H1 (cell line): ENCODE data around the gene PCDHGA3. TPM values are rescaled to one million over a fixed set of nuclear protein-coding genes. Genes with fewer than 3 reads are reported as not detected.

Experiments
- CTCF ChIA-PET: fragments of 300-600 bp; sonication (Branson Sonifier 250); formaldehyde crosslinking; loops from one replicate; lab custom pipeline; 2021; ENCODE audit not compliant: partially characterized antibody; lab: Charles Lee
- POLR2A ChIA-PET: fragments of 300-600 bp; sonication (Branson Sonifier 250); formaldehyde crosslinking; loops from one replicate; lab custom pipeline; 2021; ENCODE audit warnings: inconsistent platforms; ENCODE audit not compliant: partially characterized antibody; lab: Charles Lee
- DNase-seq, 2 experiments: peaks; one replicate each; pipeline versions ENCODE4 v3.0.0 to v3.0.0-alpha.2; 2010 to 2022; ENCODE audit warnings: low spot score in 2 of 2, low read depth in 1 of 2, mixed read lengths in 1 of 2
- FAIRE-seq: peaks from 2 replicates; lab custom pipeline; 2011; peaks lifted over from hg19 to GRCh38; lab: Jason Lieb, UNC
- H2AFZ ChIP-seq: 2 replicates; pipeline ENCODE4 v1.8.1; 2012; ENCODE audit warnings: low read length, inconsistent platforms
- H2AK5ac ChIP-seq: 2 replicates; pipeline ENCODE4 v1.6.1; 2013; ENCODE audit warnings: low read depth, low read length
- H2BK120ac ChIP-seq: replicated peaks from 2 replicates; pipeline ENCODE3; 2013; ENCODE audit warnings: low read depth, low read length, inconsistent platforms
- H2BK12ac ChIP-seq: 2 replicates; pipeline ENCODE4 v1.6.1; 2013; ENCODE audit warnings: low read depth, low read length
- H2BK15ac ChIP-seq: 2 replicates; pipeline ENCODE4 v1.6.1; 2013; ENCODE audit warnings: low read length
- H2BK20ac ChIP-seq: 2 replicates; pipeline ENCODE4 v1.6.1; 2013; ENCODE audit warnings: low read length
- H2BK5ac ChIP-seq: 2 replicates; pipeline ENCODE4 v1.6.1; 2013; ENCODE audit warnings: low read depth, low read length
- H3K14ac ChIP-seq: 2 replicates; pipeline ENCODE4 v1.6.1; 2013; ENCODE audit warnings: inconsistent platforms; ENCODE audit not compliant: insufficient read length
- H3K18ac ChIP-seq: 2 replicates; pipeline ENCODE4 v1.6.1; 2013; ENCODE audit warnings: low read length; ENCODE audit errors: extremely low read depth
- H3K23ac ChIP-seq: 2 replicates; pipeline ENCODE4 v1.6.1; 2013; ENCODE audit warnings: inconsistent platforms; ENCODE audit not compliant: insufficient read length
- H3K23me2 ChIP-seq: 2 replicates; pipeline ENCODE4 v1.6.1; 2013; ENCODE audit warnings: low read depth, low read length
- H3K27ac ChIP-seq: 2 replicates; pipeline ENCODE4 v1.6.1; 2011; ENCODE audit warnings: low read depth, low read length, inconsistent platforms
- H3K27me3 ChIP-seq, 4 experiments: replicated peaks in 1 of 4; 1 replicate in 1 of 4; 2 replicates in 3 of 4; pipeline versions ENCODE4 v1.6.1 to v1.8.1; 2011 to 2013; ENCODE audit warnings: low read length in 3 of 4, mild to moderate bottlenecking in 3 of 4, inconsistent platforms in 2 of 4, mixed read lengths in 2 of 4, moderate library complexity in 1 of 4; ENCODE audit not compliant: control insufficient read depth in 3 of 4, insufficient read depth in 3 of 4; ENCODE audit errors: extremely low read depth in 1 of 4
- H3K36me3 ChIP-seq, 4 experiments: 2 replicates each; pipeline versions ENCODE4 v1.6.1 to v1.8.1; 2011 to 2013; ENCODE audit warnings: mild to moderate bottlenecking in 4 of 4, low read length in 3 of 4, moderate library complexity in 2 of 4, control low read depth in 1 of 4, inconsistent platforms in 1 of 4; ENCODE audit not compliant: insufficient read depth in 4 of 4, control insufficient read depth in 2 of 4
- H3K4ac ChIP-seq: replicated peaks from 2 replicates; pipeline ENCODE3; 2013; ENCODE audit warnings: low read length, low read depth, mixed read lengths, inconsistent platforms; ENCODE audit not compliant: insufficient read length
- H3K4me1 ChIP-seq, 4 experiments: replicated peaks in 1 of 4; 1 replicate in 1 of 4; 2 replicates in 3 of 4; pipeline versions ENCODE4 v1.6.1 to v1.8.1; 2011 to 2013; ENCODE audit warnings: low read length in 3 of 4, inconsistent platforms in 2 of 4, mixed read lengths in 1 of 4; ENCODE audit not compliant: insufficient read depth in 4 of 4, control insufficient read depth in 3 of 4
- H3K4me2 ChIP-seq, 2 experiments: 2 replicates each; pipeline versions ENCODE4 v1.6.1 to v1.8.1; 2011 to 2013; ENCODE audit warnings: low read depth in 2 of 2, low read length in 2 of 2, control low read depth in 1 of 2, inconsistent platforms in 1 of 2, mild to moderate bottlenecking in 1 of 2; ENCODE audit not compliant: insufficient read depth in 1 of 2
- H3K4me3 ChIP-seq, 4 experiments: fragments of 200-600, 300-600 bp in 1 of 4; sonication (generic), shearing (Covaris generic), sonication (Bioruptor Twin) in 1 of 4; 2 replicates each; pipeline versions ENCODE4 v1.5.1 to v1.8.1; 2011 to 2016; ENCODE audit warnings: low read length in 4 of 4, low read depth in 3 of 4, control low read depth in 2 of 4, inconsistent platforms in 2 of 4, mild to moderate bottlenecking in 2 of 4, mixed read lengths in 1 of 4, moderate library complexity in 1 of 4; ENCODE audit not compliant: insufficient read depth in 2 of 4; ENCODE audit errors: extremely low read depth in 1 of 4
- H3K56ac ChIP-seq: replicated peaks from 2 replicates; pipeline ENCODE3; 2013; ENCODE audit warnings: low read depth, mild to moderate bottlenecking, mixed read lengths, low read length, inconsistent platforms; ENCODE audit not compliant: insufficient read length
- H3K79me1 ChIP-seq: 2 replicates; pipeline ENCODE4 v1.6.1; 2013; ENCODE audit warnings: low read depth, low read length, control low read depth
- H3K79me2 ChIP-seq, 2 experiments: 2 replicates each; pipeline versions ENCODE4 v1.6.1 to v1.8.1; 2012 to 2013; ENCODE audit warnings: low read length in 2 of 2, mild to moderate bottlenecking in 2 of 2, inconsistent platforms in 1 of 2; ENCODE audit not compliant: insufficient read depth in 2 of 2, control insufficient read depth in 1 of 2
- H3K9ac ChIP-seq, 4 experiments: replicated peaks in 1 of 4; 1 replicate in 1 of 4; 2 replicates in 3 of 4; pipeline versions ENCODE4 v1.6.1 to v1.8.1; 2011 to 2013; ENCODE audit warnings: low read depth in 3 of 4, low read length in 3 of 4, control low read depth in 2 of 4, mild to moderate bottlenecking in 2 of 4, moderate library complexity in 2 of 4, inconsistent platforms in 1 of 4; ENCODE audit errors: extremely low read depth in 1 of 4
- H3K9me3 ChIP-seq, 2 experiments: 2 replicates each; pipeline versions ENCODE4 v1.6.1 to v1.8.1; 2012 to 2013; ENCODE audit warnings: mild to moderate bottlenecking in 2 of 2, moderate library complexity in 2 of 2, control low read depth in 1 of 2, inconsistent platforms in 1 of 2, low read depth in 1 of 2, low read length in 1 of 2, mixed read lengths in 1 of 2; ENCODE audit not compliant: insufficient read depth in 2 of 2
- H4K20me1 ChIP-seq, 2 experiments: replicated peaks in 1 of 2; 2 replicates each; pipeline versions ENCODE3 to v1.8.1; 2011 to 2013; ENCODE audit warnings: inconsistent platforms in 2 of 2, low read length in 2 of 2, mild to moderate bottlenecking in 1 of 2; ENCODE audit not compliant: insufficient read depth in 2 of 2, control insufficient read depth in 1 of 2
- H4K5ac ChIP-seq: 2 replicates; pipeline ENCODE4 v1.6.1; 2013; ENCODE audit warnings: low read length, low read depth, mixed read lengths, inconsistent platforms; ENCODE audit not compliant: insufficient read length
- H4K8ac ChIP-seq: 2 replicates; pipeline ENCODE4 v1.8.0; 2013; ENCODE audit warnings: mild to moderate bottlenecking, moderate library complexity, low read length, inconsistent platforms; ENCODE audit not compliant: insufficient read depth; ENCODE audit errors: extremely low read depth
- H4K91ac ChIP-seq: replicated peaks from 2 replicates; pipeline ENCODE3; 2013; ENCODE audit warnings: low read length, mixed read lengths, inconsistent platforms; ENCODE audit not compliant: insufficient read length
- BACH1 ChIP-seq: IDR thresholded peaks from 2 replicates; pipeline ENCODE4 v1.6.1; 2012; ENCODE audit warnings: low read length, improper control_type of control experiment
- KDM1A ChIP-seq: fragments of 200-600, 300-600 bp; sonication (generic); IDR thresholded peaks from 2 replicates; pipeline ENCODE4 v1.7.1; 2016; ENCODE audit warnings: mild to moderate bottlenecking, low read length, borderline replicate concordance
- WGBS, 2 experiments: shearing (Covaris generic) in 1 of 2; methylation state at CpG; one replicate each; pipeline versions ENCODE4 v1.1.6 to v1.1.7; 2013 to 2015; ENCODE audit warnings: low lambda C conversion rate in 2 of 2, mixed read lengths in 2 of 2, inconsistent platforms in 1 of 2, low coverage in 1 of 2, missing lambda C conversion rate in 1 of 2; ENCODE audit not compliant: insufficient replicate concordance in 2 of 2, insufficient coverage in 1 of 2, insufficient read length in 1 of 2; ENCODE audit errors: extremely low coverage in 1 of 2, missing lambda C conversion rate in 1 of 2; 5-methylcytosine and 5-hydroxymethylcytosine counted together
- polyA plus RNA-seq, 7 experiments: library from polyadenylated mRNA; depleted of rRNA in 3 of 7; stranded (reverse) in 5 of 7; unstranded in 2 of 7; fragments of >200 nt in 5 of 7; fragments of 200-250 nt in 2 of 7; gene quantifications; 1 replicate in 5 of 7; 2 replicates in 1 of 7; 4 replicates in 1 of 7; pipeline versions ENCODE4 v1.2.1 to v1.2.3, GENCODE V29; 2011 to 2013; ENCODE audit warnings: missing spikeins in 2 of 7, mixed read lengths in 2 of 7
- total RNA-seq: library from RNA; stranded (reverse); fragmentation: NEBNext Ultra II Directional; extraction: Animal tissue kit (Norgen Biotek cat#: 25700); gene quantifications from 2 replicates; pipeline ENCODE4 v1.2.1, GENCODE V29; 2021

The PCDHGA3 gene
- total and polyA plus RNA-seq, 2 of the 8 experiments (the other 6 are each of a cell fraction or from before 2014, with no cell fraction given) = 0.15 to 0.39 TPM

- H3K56ac ChIP-seq = no peak overlapping the region
- H3K18ac ChIP-seq = no peak overlapping the region
- no peak overlapping the region for H2BK120ac ChIP-seq
- H3K27me3 ChIP-seq = no peaks in the 10 kb centered on the region
- no peak overlapping the region for H3K14ac ChIP-seq
- no peak overlapping the region for H3K4ac ChIP-seq
- H2BK20ac ChIP-seq = no peak overlapping the region
- no peak overlapping the region for H3K27ac ChIP-seq
- H3K79me1 ChIP-seq = no peaks in the 10 kb centered on the region
- H2AK5ac ChIP-seq = peak overlapping the region; percentile 84; the same call in 1 of the 2 replicates
- peak overlapping the region; percentile 66 to 74 for H3K4me2 ChIP-seq
- no peak overlapping the region for H3K23ac ChIP-seq
- no peak overlapping the region for H2BK5ac ChIP-seq
- no peak overlapping the region for H4K5ac ChIP-seq
- WGBS, 2 experiments = 84% methylated on average over 5 of the region's 5 CpGs; no CpG with 5 or more reads in 1 of the 2 experiments
- H4K91ac ChIP-seq = peak overlapping the region; percentile 45
- POLR2A ChIA-PET = interaction anchor here (0.6 to 3.1 kb wide), 18 partner anchors 8 to 197 kb away, joined by 3 to 18 read pairs (median 5); partner anchors contain the start of genes PCDHB15, PCDHGA1, PCDHGA10 and PCDHGA2
- no peak overlapping the region for H2BK15ac ChIP-seq
- H3K4me3 ChIP-seq = peak overlapping the region; percentile 79 to 99 (median 92)
- H3K23me2 ChIP-seq = peaks cover 3% of the 10 kb centered on the region
- no peaks in the 10 kb centered on the region for H3K4me1 ChIP-seq
- no peak overlapping the region for H2AFZ ChIP-seq
- peak overlapping the region in 1 of 4 experiments; percentile 42; a peak in 1 of 7 replicates for H3K9ac ChIP-seq
- no peak overlapping the region for H2BK12ac ChIP-seq
- peaks cover 11 to 25% of the 10 kb centered on the region in 2 experiments for H3K79me2 ChIP-seq
- CTCF ChIA-PET = interaction anchor here (0.6 to 5.0 kb wide), 54 partner anchors 10 to 298 kb away, joined by 3 to 30 read pairs (median 5); partner anchors contain the start of genes PCDHB12, PCDHB13, PCDHB14 and PCDHB15
- peaks cover 5 to 27% (median 19%) of the 10 kb centered on the region in 4 experiments; a peak in 6 of 8 replicates for H3K36me3 ChIP-seq
- no peaks in the 10 kb centered on the region for H4K20me1 ChIP-seq
- FAIRE-seq = peak; percentile 36
- no peak overlapping the region for H4K8ac ChIP-seq
- no peak for DNase-seq
- H3K9me3 ChIP-seq = peaks cover 22 to 27% of the 10 kb centered on the region in 2 experiments
- no peak for TF ChIP-seq KDM1A
- TF ChIP-seq BACH1 = no peak
These were observed 23.9 kb upstream of the PCDHGA3 start for GRCh38 chr5:141319699-141320098.
